Measurements from ENCODE around the gene OLFM2.

Gene OLFM2

DNA sequence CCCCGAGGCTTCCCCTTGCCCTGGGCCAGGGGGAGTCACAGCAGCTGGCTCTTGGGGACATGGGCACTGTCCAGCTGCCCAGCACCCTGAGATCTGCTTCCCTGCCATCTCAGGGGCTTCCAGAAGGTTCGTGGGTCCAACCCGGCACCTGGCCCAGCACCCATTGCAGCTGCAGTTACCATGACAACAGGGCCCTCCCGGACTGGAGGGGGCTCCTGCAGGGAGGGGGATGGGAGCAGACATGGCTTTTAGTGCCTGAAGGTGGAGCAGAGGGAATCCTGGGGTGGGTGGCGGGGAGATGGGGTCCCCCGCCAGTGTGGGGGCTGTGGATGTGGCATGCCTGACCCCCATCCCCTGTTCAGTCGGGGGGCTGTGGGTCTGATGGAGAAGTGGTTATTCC, 86.5 kb downstream of the OLFM2 start:
- TF ChIP-seq SPI1 (IDR thresholded peaks at IDR 0.05; ENCODE audit: borderline replicate concordance, low read depth): no peak
- no peak for TF ChIP-seq CTCF (IDR thresholded peaks at IDR 0.05; ENCODE audit: insufficient read depth, low read length)
- no peak for TF ChIP-seq GABPA (IDR thresholded peaks at IDR 0.05; ENCODE audit: low read depth)
- TF ChIP-seq, protein P1, sequence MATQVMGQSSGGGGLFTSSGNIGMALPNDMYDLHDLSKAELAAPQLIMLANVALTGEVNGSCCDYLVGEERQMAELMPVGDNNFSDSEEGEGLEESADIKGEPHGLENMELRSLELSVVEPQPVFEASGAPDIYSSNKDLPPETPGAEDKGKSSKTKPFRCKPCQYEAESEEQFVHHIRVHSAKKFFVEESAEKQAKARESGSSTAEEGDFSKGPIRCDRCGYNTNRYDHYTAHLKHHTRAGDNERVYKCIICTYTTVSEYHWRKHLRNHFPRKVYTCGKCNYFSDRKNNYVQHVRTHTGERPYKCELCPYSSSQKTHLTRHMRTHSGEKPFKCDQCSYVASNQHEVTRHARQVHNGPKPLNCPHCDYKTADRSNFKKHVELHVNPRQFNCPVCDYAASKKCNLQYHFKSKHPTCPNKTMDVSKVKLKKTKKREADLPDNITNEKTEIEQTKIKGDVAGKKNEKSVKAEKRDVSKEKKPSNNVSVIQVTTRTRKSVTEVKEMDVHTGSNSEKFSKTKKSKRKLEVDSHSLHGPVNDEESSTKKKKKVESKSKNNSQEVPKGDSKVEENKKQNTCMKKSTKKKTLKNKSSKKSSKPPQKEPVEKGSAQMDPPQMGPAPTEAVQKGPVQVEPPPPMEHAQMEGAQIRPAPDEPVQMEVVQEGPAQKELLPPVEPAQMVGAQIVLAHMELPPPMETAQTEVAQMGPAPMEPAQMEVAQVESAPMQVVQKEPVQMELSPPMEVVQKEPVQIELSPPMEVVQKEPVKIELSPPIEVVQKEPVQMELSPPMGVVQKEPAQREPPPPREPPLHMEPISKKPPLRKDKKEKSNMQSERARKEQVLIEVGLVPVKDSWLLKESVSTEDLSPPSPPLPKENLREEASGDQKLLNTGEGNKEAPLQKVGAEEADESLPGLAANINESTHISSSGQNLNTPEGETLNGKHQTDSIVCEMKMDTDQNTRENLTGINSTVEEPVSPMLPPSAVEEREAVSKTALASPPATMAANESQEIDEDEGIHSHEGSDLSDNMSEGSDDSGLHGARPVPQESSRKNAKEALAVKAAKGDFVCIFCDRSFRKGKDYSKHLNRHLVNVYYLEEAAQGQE (IDR thresholded peaks at IDR 0.05; ENCODE audit: insufficient replicate concordance, low read depth): no peak
- no peak for TF ChIP-seq POLR2AphosphoS5 (IDR thresholded peaks at IDR 0.05; ENCODE audit: low read depth)
- Histone ChIP-seq H3K27me3 (ENCODE audit: insufficient read depth, poor library complexity, severe bottlenecking) (no peaks in the 10 kb centered on the region), H3K4me3 (replicated peaks; ENCODE audit: insufficient read depth, low read length) (no peak overlapping the region), H3K27ac (replicated peaks) (no peak overlapping the region)
- no peak for DNase-seq (ENCODE audit: low read depth in 1 of 2, low spot score in 1 of 2)

GRCh38 chr19:9848762-9849161, 87.6 kb downstream of the OLFM2 start:
- no peak for DNase-seq (ENCODE audit: low read depth in 1 of 2, low spot score in 1 of 2)
- Histone ChIP-seq H3K4me3 (replicated peaks; ENCODE audit: insufficient read depth, low read length) (no peak overlapping the region), H3K27me3 (ENCODE audit: insufficient read depth, poor library complexity, severe bottlenecking) (no peaks in the 10 kb centered on the region), H3K27ac (replicated peaks) (no peak overlapping the region)
- TF ChIP-seq, protein P1 (IDR thresholded peaks at IDR 0.05; ENCODE audit: insufficient replicate concordance, low read depth): no peak
- TF ChIP-seq CTCF (IDR thresholded peaks at IDR 0.05; ENCODE audit: insufficient read depth, low read length): no peak
- TF ChIP-seq GABPA (IDR thresholded peaks at IDR 0.05; ENCODE audit: low read depth): no peak
- no peak for TF ChIP-seq SPI1 (IDR thresholded peaks at IDR 0.05; ENCODE audit: borderline replicate concordance, low read depth)
- TF ChIP-seq POLR2AphosphoS5 (IDR thresholded peaks at IDR 0.05; ENCODE audit: low read depth): no peak

GRCh38 chr19:9848060-9848459, 88.3 kb downstream of the OLFM2 start:
- H3K27ac ChIP-seq (replicated peaks): no peak overlapping the region
- DNase-seq (ENCODE audit: low read depth in 1 of 2, low spot score in 1 of 2): no peak

More at GRCh38 chr19:9848060-9848459, 88.3 kb downstream of the OLFM2 start:
- no peak overlapping the region for H3K4me3 ChIP-seq (replicated peaks; ENCODE audit: insufficient read depth, low read length)
- H3K27me3 ChIP-seq (ENCODE audit: insufficient read depth, poor library complexity, severe bottlenecking): no peaks in the 10 kb centered on the region
- no peak for TF ChIP-seq POLR2AphosphoS5 (IDR thresholded peaks at IDR 0.05; ENCODE audit: low read depth)
- peak; percentile 10 for TF ChIP-seq CTCF (IDR thresholded peaks at IDR 0.05; ENCODE audit: insufficient read depth, low read length)
- TF ChIP-seq SPI1 (IDR thresholded peaks at IDR 0.05; ENCODE audit: borderline replicate concordance, low read depth): no peak
- TF ChIP-seq, protein P1 (IDR thresholded peaks at IDR 0.05; ENCODE audit: insufficient replicate concordance, low read depth): no peak
- no peak for TF ChIP-seq GABPA (IDR thresholded peaks at IDR 0.05; ENCODE audit: low read depth)
